ENCODE results near the gene ZDHHC16.

DNA sequence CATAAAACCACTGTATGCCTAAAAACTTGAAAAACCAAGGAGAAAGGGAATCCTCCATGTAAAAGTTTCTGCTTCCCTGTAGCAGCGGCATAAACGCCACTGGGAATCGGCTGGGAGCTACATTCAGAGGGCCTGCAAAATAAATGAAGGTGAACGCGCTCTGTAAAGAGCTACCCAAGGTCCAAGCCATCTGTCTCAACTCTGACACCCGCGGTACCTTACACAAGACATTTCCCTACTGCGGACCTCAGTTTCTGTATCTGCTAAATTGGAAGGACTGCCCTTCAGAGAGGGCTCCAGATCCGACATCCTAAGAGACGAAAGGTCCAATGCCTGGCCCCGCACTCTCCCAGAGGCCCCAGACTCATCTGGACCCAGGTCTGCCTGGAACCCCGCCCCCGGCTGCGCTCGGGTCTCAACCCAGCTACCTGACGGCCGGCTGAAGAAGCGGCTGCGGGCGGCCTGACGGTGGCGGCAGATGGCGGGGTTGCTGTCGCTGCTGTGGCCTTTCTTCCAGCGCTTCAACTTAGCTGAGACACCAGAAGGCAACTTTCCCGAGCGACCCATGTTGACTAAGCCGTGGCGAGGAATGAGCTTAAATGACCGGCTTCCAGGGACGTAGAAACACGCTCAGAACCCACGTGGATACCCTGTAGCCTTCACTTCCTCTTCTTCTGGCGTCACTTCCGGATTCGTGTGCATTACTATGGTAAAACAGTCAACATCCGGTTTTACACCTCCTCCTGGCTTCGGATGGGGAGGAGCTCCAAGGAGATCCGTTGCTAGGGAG, 45.1 kb upstream of the ZDHHC16 start, which contains the start of gene RRP12:
- peak; percentile 45; the same call in 1 of the 2 replicates for TF ChIP-seq TAF1 (IDR thresholded peaks at IDR 0.05; ENCODE audit: borderline replicate concordance, low read depth, low read length)
- TF ChIP-seq POLR2A (IDR thresholded peaks at IDR 0.05; ENCODE audit: low read depth, low read length): peak; percentile 75
- TF ChIP-seq POLR2AphosphoS5 (IDR thresholded peaks at IDR 0.05; ENCODE audit: low read depth, low read length): peak; percentile 74
